ENCODE data around the gene PLCB2. TPM values are rescaled to one million over a fixed set of nuclear protein-coding genes. Genes with fewer than 3 reads are reported as not detected.

The PLCB2 gene
- total RNA-seq, 1 donor from 2014 or later = 178 TPM

DNA sequence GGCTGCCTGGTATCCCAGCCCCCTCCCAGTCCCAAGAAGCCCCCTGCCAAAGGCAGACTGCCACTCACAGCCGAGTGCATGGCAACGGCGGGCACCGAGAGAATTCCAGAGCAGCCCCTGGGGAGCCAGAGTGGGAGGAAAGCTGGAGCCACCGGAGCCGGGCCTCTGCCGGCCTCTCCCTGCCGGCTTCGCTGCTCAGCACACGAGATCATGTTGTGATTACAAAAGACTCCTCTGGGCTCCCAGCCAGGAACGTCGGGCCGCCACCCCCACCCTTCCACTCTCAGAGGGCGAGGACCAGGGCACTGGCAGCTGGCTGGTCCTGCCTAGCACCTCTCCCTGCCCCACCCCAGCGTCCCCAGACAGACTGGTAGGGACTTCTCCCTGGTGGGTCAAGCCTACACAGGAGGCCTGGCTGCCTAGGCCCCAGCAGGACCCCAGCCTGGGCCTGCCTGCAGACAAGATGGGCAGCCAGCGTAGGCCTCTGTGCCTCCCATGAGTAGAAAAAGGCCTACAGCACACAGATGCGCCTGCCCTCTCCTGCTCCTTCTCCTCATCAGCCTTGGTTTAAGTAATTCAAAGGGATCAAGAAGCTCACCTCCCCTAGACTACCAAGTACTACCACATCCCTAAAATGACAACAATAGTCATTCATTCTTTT lies 33.1 kb upstream of the PLCB2 start, which contains the start of gene CCDC9B:
Gene CCDC9B (minus strand): TSS at position 200 of the 661 bp plus-strand sequence. CDS start 120 bp downstream, at position 80.
- intact Hi-C loops (cut with micrococcal nuclease) = no loop called here

GRCh38 chr15:40340038-40340739 lies 32.5 kb upstream of the PLCB2 start:
- intact Hi-C loops (cut with micrococcal nuclease) = no loop called here

- intact Hi-C loops (cut with micrococcal nuclease) = no loop called here
These were observed 31.8 kb upstream of the PLCB2 start for GRCh38 chr15:40339621-40339945.

DNA sequence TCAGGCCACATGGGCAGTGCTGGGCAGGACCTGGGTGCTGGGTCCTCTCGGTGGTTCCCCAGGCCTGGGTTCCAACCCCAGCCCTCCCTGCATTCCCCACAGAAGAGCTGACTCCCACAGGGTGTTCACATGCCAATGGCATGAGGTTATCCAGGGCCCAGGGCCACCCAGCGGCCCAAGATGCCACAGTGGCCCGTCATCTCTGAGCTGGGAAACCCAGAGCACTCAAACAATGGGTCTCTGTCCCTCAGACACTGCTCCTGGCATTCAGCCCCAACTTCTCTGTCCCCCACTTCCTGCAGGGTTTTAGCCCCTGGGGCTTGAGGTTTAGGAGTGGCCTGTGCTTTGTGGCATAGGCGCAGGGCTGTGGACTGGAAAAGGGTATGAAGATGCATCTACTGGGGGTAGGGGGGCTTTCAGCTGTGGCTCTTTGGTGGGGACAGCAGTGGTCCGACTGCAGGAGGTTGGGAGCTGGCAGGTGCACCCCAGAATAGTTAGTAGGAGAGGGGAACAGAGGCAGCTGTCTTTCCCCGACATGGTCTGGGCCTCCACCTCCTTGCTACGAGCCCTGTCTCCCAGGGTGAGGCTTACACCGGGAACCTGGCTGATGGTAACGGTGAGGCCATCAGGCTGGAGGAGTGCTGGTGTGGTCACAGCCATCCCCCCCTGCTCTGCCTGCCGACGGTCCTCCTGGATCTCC lies 31.3 kb upstream of the PLCB2 start:
- intact Hi-C loops (cut with micrococcal nuclease) = loop anchor here (1.0 kb wide), 3 partner anchors 18 to 60 kb away; partner anchors contain the start of gene PLCB2

- intact Hi-C loops (cut with micrococcal nuclease) = loop anchor here (1.0 kb wide), 3 partner anchors 17 to 59 kb away; partner anchors contain the start of gene PLCB2
These were observed 30.4 kb upstream of the PLCB2 start for GRCh38 chr15:40338041-40338657.

GRCh38 chr15:40337597-40337996 lies 29.9 kb upstream of the PLCB2 start:
- intact Hi-C loops (cut with micrococcal nuclease) = no loop called here

DNA sequence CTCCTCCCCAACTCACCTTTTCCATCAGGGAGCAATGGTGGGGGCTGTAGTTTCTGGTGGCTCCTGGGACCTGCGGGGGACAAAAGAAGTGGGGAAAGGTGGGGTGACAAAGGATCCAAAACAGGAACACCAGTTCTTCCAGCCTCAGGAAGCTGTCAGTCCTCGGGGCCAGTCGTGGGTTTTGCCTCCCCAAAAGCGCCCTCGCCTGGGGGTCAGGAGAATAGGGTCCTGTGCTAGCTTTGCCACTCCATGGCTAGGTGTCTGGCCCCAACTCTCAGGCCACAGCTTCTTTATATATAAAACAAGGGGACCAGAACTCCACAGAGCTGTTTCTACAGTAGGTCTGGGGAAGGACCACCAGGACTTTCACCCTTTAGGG lies 29.0 kb upstream of the PLCB2 start:
- intact Hi-C loops (cut with micrococcal nuclease) = no loop called here

DNA sequence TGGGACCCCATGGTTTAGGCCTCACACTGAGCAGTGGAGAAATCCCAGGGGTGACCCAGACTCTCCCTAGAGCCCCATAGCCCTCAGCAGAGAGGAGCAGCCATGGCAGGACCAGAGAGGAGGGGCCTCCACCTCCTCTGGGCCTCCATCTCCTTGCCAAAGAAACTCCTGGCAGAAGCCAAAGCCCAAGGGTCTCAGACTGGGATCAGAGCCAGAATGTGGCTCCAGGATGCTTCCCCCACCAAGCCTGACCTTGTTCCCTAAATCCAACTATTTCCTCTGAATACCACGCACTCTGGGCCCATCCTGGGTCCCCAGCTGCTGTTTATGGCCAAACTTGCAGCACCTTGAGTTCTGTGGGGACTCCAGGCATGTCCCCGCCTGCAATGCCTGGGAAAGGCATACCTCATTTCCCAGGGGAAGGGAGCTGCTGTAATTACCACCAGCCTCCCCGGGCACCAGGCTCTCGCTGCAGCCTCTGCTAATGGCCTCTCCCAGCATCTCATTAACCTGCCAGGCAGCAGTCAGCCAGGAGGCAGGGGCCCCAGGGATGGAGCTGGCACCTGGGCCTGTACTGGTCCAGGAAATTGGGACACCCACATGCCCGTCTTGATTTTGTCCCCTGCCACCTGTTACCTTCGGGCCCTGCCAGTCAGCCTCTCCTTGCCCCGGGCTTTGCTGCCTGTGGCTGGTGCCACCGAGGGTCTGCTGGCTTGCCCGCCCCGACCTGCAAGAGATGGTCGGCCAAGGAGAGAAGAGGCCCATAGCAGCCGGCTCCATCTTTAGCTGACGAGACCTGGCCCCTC lies 28.4 kb upstream of the PLCB2 start:
- intact Hi-C loops (cut with micrococcal nuclease) = no loop called here

DNA sequence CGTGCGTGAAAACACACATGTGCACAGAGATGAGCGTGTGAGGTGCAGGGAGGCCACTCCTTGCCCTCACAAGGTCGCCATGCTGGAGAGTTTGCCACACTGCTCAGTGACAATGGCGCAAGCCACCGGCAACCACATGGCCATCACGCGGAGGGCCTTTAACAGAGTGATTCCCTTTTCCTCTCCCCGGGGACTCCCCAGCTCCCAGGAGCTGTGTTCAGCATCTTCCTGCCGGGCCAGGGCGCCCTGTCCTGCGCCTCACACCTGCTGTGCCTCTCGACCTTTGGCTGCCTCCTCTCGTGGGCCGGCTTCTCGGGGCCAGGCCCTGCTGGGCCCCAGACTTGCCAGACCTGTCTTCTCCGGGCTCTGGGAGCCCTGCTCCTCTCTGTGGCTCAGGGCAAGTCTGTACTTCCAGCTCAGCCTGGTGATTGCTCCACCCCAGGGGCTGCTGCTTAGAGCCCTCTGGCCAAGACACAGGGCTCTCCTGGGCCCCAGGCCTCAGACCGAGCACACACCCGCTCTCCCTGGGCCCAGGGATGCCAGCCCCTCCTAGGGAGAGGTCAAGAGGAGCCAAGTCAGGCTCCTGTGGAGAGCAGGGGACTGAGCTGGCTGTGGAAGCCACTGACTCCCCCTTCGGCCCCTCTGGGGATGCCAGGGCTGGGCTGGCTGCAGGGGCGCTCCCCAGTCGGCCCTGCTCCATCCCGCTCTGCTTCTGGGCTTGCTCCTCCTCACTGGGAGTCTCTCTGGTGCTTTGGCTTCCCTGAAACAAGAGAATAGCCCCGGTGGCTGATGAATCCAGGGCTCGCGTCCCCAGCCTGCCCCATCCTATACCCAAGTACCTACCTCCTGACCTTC lies 27.4 kb upstream of the PLCB2 start:
- intact Hi-C loops (cut with micrococcal nuclease) = no loop called here

- intact Hi-C loops (cut with micrococcal nuclease) = no loop called here
These were observed 26.8 kb upstream of the PLCB2 start for GRCh38 chr15:40334541-40334940.

GRCh38 chr15:40333922-40334492 lies 26.3 kb upstream of the PLCB2 start:
- intact Hi-C loops (cut with micrococcal nuclease) = no loop called here

GRCh38 chr15:40332113-40332781 lies 24.5 kb upstream of the PLCB2 start:
- intact Hi-C loops (cut with micrococcal nuclease) = loop anchor here (1.0 kb wide), 1 partner anchor 11 kb away; no protein-coding TSS in a partner anchor

DNA sequence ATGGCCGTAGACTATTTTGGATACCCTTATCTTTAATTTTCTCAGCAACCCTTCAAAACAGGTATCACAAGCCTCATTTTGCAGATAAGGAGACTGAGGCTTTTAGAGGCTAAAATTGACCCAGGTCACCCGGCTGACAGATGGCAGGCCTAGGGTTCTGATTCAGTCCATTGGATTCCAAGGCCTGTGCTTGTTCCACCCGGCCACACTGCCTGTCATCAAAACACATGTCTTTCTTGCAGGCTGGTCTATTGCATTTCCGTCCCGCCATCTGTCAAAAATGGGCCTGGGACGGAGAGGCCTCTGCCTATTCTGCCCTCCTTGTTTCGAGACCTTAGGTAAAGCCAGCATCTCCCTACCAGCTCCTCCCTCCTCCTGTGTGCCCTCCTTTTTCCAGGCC lies 23.9 kb upstream of the PLCB2 start:
- intact Hi-C loops (cut with micrococcal nuclease) = loop anchor here (1.0 kb wide), 1 partner anchor 10 kb away; no protein-coding TSS in a partner anchor

GRCh38 chr15:40331026-40331425 lies 23.3 kb upstream of the PLCB2 start:
- intact Hi-C loops (cut with micrococcal nuclease) = no loop called here

DNA sequence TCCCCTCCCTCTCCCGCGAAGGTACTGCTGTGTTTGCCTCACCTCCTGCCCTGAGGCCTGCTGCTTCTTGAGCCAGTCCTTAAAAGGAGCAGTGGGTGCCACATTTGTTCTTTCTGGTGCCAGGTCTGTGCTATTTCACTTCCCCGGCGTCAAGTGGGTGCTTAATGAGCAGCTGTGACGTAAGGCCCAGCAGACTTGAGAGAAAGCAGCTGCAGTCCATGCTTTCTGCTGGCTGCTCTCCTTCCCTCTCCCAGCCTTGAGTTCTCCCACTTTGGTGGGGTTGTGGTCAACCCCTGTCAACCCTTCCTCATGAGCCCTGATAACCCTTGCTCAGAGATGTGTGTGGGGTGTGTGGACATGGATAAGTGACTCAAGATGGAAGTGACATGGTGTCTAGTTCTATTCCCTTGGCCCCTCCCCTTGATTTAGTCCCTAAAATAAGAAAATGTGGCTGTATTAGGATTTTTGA lies 22.7 kb upstream of the PLCB2 start:
- intact Hi-C loops (cut with micrococcal nuclease) = no loop called here

DNA sequence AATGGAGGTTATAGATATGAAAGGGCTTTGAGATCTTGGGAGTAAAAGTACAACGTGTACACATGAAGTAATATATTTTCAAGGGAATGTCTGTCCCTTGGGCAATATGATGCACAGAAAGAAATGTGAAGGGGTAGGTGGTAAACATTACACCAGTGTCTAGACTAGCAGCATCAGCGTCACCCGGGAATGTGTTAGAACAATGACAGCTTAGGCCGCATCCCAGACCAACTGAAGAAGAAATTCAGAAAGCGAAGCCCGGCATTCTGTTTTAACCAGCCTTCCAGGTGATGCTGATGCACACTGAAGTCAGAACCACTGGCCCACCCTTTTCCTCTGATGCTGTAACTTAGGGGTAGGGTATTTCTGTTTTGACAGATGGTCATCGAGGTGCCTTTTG lies 22.1 kb upstream of the PLCB2 start:
- intact Hi-C loops (cut with micrococcal nuclease) = loop anchor here (10.0 kb wide), 1 partner anchor 365 kb away; the partner anchor contains the start of gene RAD51

DNA sequence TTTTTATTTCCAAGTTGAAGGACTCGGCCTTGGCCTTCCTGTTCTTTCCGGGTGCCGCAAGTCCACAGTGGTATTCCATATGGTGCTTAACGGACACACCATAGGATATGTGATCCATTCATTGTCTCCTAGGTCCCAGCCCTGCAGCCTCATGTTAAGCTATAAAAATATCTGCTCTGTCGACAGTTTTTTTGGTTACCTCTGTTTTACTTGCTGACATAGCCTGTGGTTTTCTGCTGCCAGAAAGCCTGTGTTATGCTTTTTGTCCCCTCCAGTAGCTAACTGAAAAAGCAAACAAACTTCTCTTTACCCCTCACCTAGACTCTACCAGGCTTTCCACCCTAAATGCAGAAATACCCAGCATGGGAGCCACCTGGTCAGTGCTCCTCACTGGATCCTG lies 21.0 kb upstream of the PLCB2 start:
- intact Hi-C loops (cut with micrococcal nuclease) = loop anchor here (10.0 kb wide), 1 partner anchor 366 kb away; the partner anchor contains the start of gene RAD51

GRCh38 chr15:40328176-40328575 lies 20.4 kb upstream of the PLCB2 start:
- intact Hi-C loops (cut with micrococcal nuclease) = loop anchor here (10.0 kb wide), 1 partner anchor 367 kb away; the partner anchor contains the start of gene RAD51

GRCh38 chr15:40327457-40327856 lies 19.7 kb upstream of the PLCB2 start:
- intact Hi-C loops (cut with micrococcal nuclease) = loop anchor here (10.0 kb wide), 1 partner anchor 367 kb away; the partner anchor contains the start of gene RAD51
